Fibroblast of pulmonary artery (primary cell): Measurements from ENCODE around the gene TIMMDC1.
A peak's percentile ranks its signal among the peaks of the same experiment; 100 is the strongest.

Source experiments
- DNase-seq: peaks from one replicate; pipeline ENCODE4 v3.0.0-alpha.2; 2010; ENCODE audit warnings: low read depth
- H3K4me3 ChIP-seq: replicated peaks from 2 replicates; pipeline ENCODE4 v1.5.1; 2011; ENCODE audit warnings: low read depth, mild to moderate bottlenecking, control low read depth, low read length, moderate library complexity
- TF ChIP-seq, protein P1 (sequence below): IDR thresholded peaks from 2 replicates; pipeline ENCODE4 v1.5.1; 2011; ENCODE audit warnings: mild to moderate bottlenecking, control low read depth, low read length, inconsistent platforms; ENCODE audit errors: missing control alignments

The TIMMDC1 gene

DNA sequence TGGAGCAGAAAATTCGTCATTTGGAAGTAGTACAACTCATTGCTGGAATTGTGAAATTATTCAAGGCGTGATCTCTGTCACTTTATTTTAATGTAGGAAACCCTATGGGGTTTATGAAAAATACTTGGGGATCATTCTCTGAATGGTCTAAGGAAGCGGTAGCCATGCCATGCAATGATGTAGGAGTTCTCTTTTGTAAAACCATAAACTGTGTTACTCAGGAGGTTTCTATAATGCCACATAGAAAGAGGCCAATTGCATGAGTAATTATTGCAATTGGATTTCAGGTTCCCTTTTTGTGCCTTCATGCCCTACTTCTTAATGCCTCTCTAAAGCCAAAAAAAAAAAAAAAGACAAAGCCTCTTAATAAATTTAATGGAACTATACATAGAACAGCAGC, 5.5 kb upstream of the TIMMDC1 start:
- TF ChIP-seq, protein P1, sequence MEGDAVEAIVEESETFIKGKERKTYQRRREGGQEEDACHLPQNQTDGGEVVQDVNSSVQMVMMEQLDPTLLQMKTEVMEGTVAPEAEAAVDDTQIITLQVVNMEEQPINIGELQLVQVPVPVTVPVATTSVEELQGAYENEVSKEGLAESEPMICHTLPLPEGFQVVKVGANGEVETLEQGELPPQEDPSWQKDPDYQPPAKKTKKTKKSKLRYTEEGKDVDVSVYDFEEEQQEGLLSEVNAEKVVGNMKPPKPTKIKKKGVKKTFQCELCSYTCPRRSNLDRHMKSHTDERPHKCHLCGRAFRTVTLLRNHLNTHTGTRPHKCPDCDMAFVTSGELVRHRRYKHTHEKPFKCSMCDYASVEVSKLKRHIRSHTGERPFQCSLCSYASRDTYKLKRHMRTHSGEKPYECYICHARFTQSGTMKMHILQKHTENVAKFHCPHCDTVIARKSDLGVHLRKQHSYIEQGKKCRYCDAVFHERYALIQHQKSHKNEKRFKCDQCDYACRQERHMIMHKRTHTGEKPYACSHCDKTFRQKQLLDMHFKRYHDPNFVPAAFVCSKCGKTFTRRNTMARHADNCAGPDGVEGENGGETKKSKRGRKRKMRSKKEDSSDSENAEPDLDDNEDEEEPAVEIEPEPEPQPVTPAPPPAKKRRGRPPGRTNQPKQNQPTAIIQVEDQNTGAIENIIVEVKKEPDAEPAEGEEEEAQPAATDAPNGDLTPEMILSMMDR = no peak
- DNase-seq = no peak
- no peak overlapping the region for H3K4me3 ChIP-seq

DNA sequence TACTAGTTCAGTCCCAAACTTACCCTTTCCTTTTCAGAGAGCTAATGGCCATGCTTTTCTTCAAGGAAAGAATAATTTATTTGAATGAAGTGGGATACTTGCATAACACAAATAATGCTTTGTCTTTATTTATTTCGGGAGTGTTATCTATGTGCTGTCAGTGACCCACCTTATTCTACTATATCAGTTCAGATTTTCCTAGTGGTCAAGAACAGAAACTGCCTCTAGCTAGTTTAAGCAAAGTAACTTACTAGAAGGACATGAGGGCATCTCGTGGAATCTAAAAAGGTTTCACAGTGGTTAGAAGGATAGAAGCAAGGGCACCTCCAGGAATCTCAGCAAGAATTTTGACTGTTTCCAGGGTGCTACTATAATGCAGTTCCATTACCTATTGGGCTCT, 3.8 kb upstream of the TIMMDC1 start:
- no peak overlapping the region for H3K4me3 ChIP-seq
- TF ChIP-seq, protein P1 = peak; percentile 2
- no peak for DNase-seq

DNA sequence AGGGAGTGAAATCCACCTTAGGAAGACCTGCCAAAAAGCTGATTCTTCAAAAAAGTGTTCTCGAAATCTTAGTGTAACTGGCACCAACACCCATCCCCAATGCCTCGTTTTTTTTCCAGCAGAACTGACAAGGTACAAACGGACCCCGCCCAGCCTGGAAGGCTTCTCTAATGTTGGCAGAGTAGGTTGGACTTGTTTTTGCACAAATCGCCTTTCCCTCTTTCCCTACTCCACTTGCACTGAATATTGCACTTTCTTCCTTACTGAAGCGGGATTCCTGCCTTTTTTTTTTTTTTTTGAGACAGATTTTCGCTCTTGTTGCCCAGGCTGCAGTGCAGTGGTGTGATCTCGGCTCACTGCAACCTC, 544 bp upstream of the TIMMDC1 start:
- DNase-seq = peak; percentile 13
- peak overlapping the region; percentile 80 for H3K4me3 ChIP-seq
- TF ChIP-seq, protein P1 = no peak

DNA sequence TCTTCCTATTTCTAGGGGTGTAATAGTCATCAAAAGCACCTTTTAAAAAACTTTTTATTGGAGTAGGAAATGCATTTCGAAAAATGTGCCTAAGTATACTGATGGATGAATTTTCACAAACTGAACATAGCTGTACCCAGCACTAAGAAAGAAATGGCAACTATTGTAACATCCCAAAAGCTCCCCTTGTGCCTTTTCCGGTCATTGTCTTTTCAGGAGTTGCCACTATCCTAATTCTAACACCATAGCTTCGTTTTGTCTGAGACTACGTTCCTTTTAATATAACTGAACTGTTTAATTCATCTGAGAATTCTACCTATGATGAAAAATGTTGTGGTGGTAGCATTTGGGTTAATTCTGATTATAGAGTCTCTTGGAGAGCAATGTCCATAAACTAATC, 1.9 kb downstream of the TIMMDC1 start:
- DNase-seq = no peak
- TF ChIP-seq, protein P1 = no peak
- peak overlapping the region; percentile 80 for H3K4me3 ChIP-seq

DNA sequence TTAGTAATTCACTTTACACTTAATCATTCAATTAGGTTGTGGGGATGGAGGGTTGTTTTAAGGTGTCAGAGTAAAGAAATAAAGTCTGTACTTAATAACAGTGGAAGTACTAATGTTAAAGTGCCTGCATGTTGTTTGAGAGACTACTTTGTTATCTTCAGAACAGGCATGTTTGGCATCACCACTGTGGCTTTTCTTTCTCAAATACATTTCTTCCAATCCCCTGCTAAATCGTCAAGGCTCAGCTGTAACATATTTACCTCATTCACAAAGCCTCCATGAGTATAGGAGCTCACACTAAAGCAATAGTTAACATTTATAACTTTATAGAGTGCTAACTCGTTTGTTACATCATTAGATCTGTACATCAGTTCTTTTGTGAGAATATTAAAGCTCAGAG, 2.6 kb downstream of the TIMMDC1 start:
- H3K4me3 ChIP-seq = peak overlapping the region; percentile 1
- TF ChIP-seq, protein P1 = no peak
- peak; percentile 28 for DNase-seq

DNA sequence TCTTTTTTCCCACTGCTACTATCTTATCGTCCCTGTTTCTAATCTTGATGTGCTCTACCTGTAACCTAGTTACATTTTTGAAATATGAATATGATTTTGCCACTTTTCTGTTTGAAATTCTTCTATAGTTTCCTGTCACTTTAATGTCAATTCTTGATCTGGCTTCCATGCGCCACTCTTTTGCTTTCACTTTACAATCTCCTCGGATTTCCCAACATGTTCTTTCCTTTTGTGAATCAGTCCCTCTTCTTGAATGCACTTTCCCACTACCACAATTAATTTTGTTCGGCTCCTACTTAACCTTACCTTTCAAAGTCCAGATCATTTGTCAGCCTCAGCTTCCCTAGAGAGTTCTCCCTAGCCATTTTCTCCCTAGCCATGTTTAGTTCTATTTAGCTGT, 8.3 kb downstream of the TIMMDC1 start:
- no peak for DNase-seq
- TF ChIP-seq, protein P1 = no peak
- H3K4me3 ChIP-seq = no peak overlapping the region

DNA sequence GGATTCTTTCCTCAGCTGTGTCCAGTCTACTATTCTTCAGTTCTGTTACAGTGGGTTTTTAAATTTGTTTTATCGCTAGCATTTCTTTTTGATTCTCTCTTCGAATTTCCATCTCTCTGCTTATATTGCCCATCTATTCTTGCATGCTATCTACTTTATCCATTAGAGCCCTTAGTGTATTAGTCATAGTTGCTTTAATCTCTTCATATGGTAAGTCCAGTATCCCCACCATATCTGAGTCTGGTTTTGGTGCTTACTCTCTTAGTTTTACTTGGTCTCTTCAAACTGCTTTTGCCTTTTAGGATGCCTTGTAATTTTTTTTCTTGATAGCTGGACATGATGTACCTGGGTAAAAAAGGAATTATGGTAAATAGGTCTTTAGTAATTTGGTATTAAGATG, 9.1 kb downstream of the TIMMDC1 start:
- TF ChIP-seq, protein P1 = no peak
- DNase-seq = no peak
- H3K4me3 ChIP-seq = no peak overlapping the region
